ENCODE data around the gene C1orf56.

C1orf56 gene

GRCh38 chr1:151024540-151025146, 22.9 kb upstream of the C1orf56 start:
- DNase-seq (ENCODE audit: low read depth, low spot score), result no peak

GRCh38 chr1:151026460-151026859, 21.1 kb upstream of the C1orf56 start:
- DNase-seq (ENCODE audit: low read depth, low spot score), result no peak

- DNase-seq (ENCODE audit: low read depth, low spot score), result no peak
These were observed 15.4 kb upstream of the C1orf56 start for GRCh38 chr1:151032164-151032563.

- DNase-seq (ENCODE audit: low read depth, low spot score), result no peak
These were observed 12.4 kb upstream of the C1orf56 start for GRCh38 chr1:151035167-151035566.

- DNase-seq (ENCODE audit: low read depth, low spot score), result no peak
These were observed 11.2 kb upstream of the C1orf56 start, which contains the start of gene BNIPL for GRCh38 chr1:151036356-151036755. Gene BNIPL (plus strand): TSS chr1:151036586. CDS start chr1:151036726, 140 bp downstream.

- DNase-seq (ENCODE audit: low read depth, low spot score), result no peak
These were observed 10.5 kb upstream of the C1orf56 start for GRCh38 chr1:151037032-151037431.

- DNase-seq (ENCODE audit: low read depth, low spot score), result no peak
These were observed 8.0 kb upstream of the C1orf56 start for GRCh38 chr1:151039521-151039920.

GRCh38 chr1:151043163-151043562, 4.4 kb upstream of the C1orf56 start:
- no peak for DNase-seq (ENCODE audit: low read depth, low spot score)

- DNase-seq (ENCODE audit: low read depth, low spot score), result no peak
These were observed 534 bp downstream of the C1orf56 start for GRCh38 chr1:151047925-151048644.

- no peak for DNase-seq (ENCODE audit: low read depth, low spot score)
These were observed 1.1 kb downstream of the C1orf56 start for GRCh38 chr1:151048645-151049032.

- no peak for DNase-seq (ENCODE audit: low read depth, low spot score)
These were observed 1.9 kb downstream of the C1orf56 start for GRCh38 chr1:151049458-151049857.

GRCh38 chr1:151050051-151050688, 2.6 kb downstream of the C1orf56 start:
- no peak for DNase-seq (ENCODE audit: low read depth, low spot score)

GRCh38 chr1:151051356-151052009, 3.9 kb downstream of the C1orf56 start:
- DNase-seq (ENCODE audit: low read depth, low spot score), result no peak

- DNase-seq (ENCODE audit: low read depth, low spot score), result no peak
These were observed 7.5 kb downstream of the C1orf56 start for GRCh38 chr1:151054971-151055547.

GRCh38 chr1:151055581-151055980, 8.0 kb downstream of the C1orf56 start:
- DNase-seq (ENCODE audit: low read depth, low spot score), result no peak

- no peak for DNase-seq (ENCODE audit: low read depth, low spot score)
These were observed 8.6 kb downstream of the C1orf56 start for GRCh38 chr1:151056149-151056548.

GRCh38 chr1:151058692-151059091, 11.1 kb downstream of the C1orf56 start:
- DNase-seq (ENCODE audit: low read depth, low spot score), result no peak

GRCh38 chr1:151059109-151060006, 11.8 kb downstream of the C1orf56 start, which contains the start of gene CDC42SE1:
Gene CDC42SE1 (minus strand): TSS chr1:151059622. CDS start chr1:151055730, 3,892 bp downstream.
- no peak for DNase-seq (ENCODE audit: low read depth, low spot score)

- no peak for DNase-seq (ENCODE audit: low read depth, low spot score)
These were observed 12.6 kb downstream of the C1orf56 start, which contains the start of gene MLLT11 for GRCh38 chr1:151060007-151060656. Gene MLLT11 (plus strand): TSS chr1:151060397. CDS start chr1:151067225, 6,828 bp downstream.

Measured in brain pericyte (primary cell).